Stimulated activated naive CD8-positive, alpha-beta T cell treated with anti-CD3 and anti-CD28 coated beads, Interleukin-15, Interleukin-2, amounts not matched to agents 100 ng/mL and 50 ng/mL, for 24 hours (primary cell): ENCODE measurements around the gene TAF7.
"Not testable (repeated sequence)": the region's sequence is repeated elsewhere in the genome, so short reads cannot be mapped to it uniquely, and the experiment has no call there.

Source experiments
- H3K27ac Mint-ChIP-seq: one replicate; pipeline ENCODE4 v1.8.0; 2021; ENCODE audit warnings: mild to moderate bottlenecking, mixed read lengths
- H3K27me3 Mint-ChIP-seq: one replicate; pipeline ENCODE4 v1.8.0; 2021; ENCODE audit warnings: mixed read lengths
- H3K36me3 Mint-ChIP-seq: one replicate; pipeline ENCODE4 v1.8.0; 2021; ENCODE audit warnings: low read depth, mixed read lengths
- H3K4me1 Mint-ChIP-seq: one replicate; pipeline ENCODE4 v1.8.0; 2021; ENCODE audit warnings: low read depth, mixed read lengths
- H3K4me3 Mint-ChIP-seq: one replicate; pipeline ENCODE4 v1.8.0; 2021; ENCODE audit warnings: mild to moderate bottlenecking, mixed read lengths
- H3K9me3 Mint-ChIP-seq: one replicate; pipeline ENCODE4 v1.8.0; 2021; ENCODE audit warnings: mixed read lengths

The TAF7 gene

DNA sequence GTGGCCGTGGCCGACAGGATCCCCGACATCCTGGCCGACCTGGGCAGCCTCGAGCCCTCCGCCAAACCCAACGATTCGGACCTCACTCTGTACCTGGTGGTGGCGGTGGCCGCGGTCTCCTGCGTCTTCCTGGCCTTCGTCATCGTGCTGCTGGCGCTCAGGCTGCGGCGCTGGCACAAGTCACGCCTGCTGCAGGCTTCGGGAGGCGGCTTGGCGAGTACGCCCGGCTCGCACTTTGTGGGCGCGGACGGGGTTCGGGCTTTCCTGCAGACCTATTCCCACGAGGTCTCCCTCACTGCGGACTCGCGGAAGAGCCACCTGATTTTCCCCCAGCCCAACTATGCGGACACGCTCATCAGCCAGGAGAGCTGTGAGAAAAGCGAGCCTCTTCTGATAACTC lies 25.4 kb upstream of the TAF7 start:
- not testable (repeated sequence) for H3K4me3 Mint-ChIP-seq, H3K27ac Mint-ChIP-seq, H3K4me1 Mint-ChIP-seq
- peaks cover 38% of the 10 kb centered on the region for H3K9me3 Mint-ChIP-seq
- peaks cover 84% of the 10 kb centered on the region for H3K27me3 Mint-ChIP-seq
- peaks cover 21% of the 10 kb centered on the region for H3K36me3 Mint-ChIP-seq

DNA sequence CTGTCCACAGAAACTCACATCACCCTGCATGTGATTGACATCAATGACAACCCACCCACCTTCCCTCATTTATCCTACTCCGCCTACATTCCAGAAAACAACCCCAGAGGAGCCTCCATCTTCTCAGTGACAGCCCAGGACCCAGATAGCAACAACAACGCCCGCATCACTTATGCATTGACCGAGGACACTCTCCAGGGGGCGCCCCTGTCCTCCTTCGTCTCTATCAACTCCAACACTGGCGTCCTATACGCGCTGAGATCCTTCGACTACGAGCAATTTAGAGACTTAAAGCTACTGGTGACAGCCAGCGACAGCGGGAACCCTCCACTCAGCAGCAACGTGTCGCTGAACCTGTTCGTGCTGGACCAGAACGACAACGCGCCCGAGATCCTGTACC lies 24.7 kb upstream of the TAF7 start:
- peaks cover 81% of the 10 kb centered on the region for H3K27me3 Mint-ChIP-seq
- no peak overlapping the region for H3K27ac Mint-ChIP-seq
- peaks cover 20% of the 10 kb centered on the region for H3K36me3 Mint-ChIP-seq
- H3K4me1 Mint-ChIP-seq = no peaks in the 10 kb centered on the region
- H3K4me3 Mint-ChIP-seq = no peak overlapping the region
- H3K9me3 Mint-ChIP-seq = peaks cover 35% of the 10 kb centered on the region

DNA sequence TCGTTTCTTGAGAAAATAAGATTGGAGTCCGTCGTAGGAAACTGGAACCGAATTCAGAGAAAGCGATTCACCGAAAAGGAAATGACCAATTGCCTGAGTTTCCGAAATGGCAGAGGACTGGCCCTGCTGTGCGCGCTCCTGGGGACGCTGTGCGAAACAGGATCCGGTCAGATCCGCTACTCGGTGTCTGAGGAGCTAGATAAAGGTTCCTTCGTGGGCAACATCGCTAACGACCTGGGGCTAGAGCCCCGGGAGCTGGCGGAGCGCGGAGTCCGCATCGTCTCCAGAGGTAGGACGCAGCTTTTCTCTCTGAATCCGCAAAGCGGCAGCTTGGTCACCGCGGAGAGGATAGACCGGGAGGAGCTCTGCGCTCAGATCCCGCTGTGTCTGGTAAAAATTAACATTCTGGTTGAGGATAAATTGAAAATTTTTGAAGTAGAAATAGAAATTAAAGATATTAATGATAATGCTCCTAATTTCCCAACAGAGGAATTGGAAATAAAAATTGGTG lies 23.4 kb upstream of the TAF7 start:
- no peak overlapping the region for H3K27ac Mint-ChIP-seq
- peaks cover 81% of the 10 kb centered on the region for H3K27me3 Mint-ChIP-seq
- H3K36me3 Mint-ChIP-seq = peaks cover 22% of the 10 kb centered on the region
- H3K9me3 Mint-ChIP-seq = peaks cover 38% of the 10 kb centered on the region
- H3K4me1 Mint-ChIP-seq = no peaks in the 10 kb centered on the region
- H3K4me3 Mint-ChIP-seq = peak overlapping the region; percentile 39

DNA sequence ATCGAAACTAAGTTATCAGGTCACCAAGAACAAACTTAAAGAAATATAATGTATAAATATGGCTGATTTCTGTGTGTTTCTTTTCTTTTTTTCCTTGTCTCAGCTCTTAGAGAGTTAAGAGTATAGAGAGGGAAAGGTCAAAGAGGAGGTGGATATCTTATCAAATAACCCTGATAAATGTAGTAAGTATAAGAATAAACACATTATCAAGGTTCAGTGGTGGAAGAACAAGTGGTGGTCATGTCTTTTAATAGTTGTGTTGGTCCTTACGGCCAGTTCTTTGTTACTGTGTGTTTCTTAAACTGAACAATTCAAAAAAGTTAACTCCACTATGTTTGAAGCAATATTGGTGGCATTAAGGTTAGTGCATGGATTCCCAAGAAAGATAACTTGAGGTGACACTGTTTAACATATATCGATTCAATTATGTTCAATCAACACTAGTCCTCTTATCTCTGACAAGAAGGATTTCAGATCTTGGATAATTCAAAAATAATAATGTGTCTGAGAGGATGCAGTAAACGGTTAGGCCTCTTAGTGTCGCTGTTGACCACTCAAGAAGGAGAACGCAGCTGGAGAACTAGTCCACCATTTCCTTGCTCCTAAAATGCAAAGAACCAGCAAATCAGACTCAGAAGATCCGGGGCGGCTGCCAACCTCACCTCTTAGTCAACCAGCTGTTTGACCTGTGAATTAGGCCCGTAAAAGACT lies 22.8 kb upstream of the TAF7 start, which contains the start of gene PCDHGA3:
Gene PCDHGA3, plus strand, starts transcription at position 588 of the 711 bp plus-strand sequence. CDS start 205 bp downstream, outside the sequence.
- Mint-ChIP-seq H3K4me3 (peak within 1 kb of the TSS; percentile 39), H3K27ac (no peak within 1 kb of the TSS), H3K4me1 (no peaks in the 10 kb centered on the region), H3K36me3 (peaks cover 26% of the 10 kb centered on the region), H3K27me3 (peaks cover 81% of the 10 kb centered on the region), H3K9me3 (peaks cover 34% of the 10 kb centered on the region)

DNA sequence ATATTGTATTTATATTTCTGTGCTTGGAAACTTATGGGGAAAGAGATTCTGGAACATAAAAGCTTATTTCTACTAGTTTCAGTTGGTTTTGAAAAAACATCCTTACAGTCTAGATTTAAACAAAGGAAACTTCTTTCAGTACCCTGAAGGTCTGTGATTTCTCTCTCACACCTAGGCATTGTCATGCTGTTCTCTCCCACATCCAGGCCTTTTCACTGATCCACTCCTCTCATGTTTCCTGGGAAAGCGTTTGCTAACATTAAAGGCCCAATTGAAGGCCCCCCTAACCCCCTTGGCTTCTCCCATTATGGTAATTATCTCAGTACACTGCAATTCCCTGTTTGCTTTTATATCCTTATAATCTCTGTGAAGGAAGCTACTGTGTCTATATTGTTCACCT lies 22.2 kb upstream of the TAF7 start:
- Mint-ChIP-seq H3K4me1 (no peaks in the 10 kb centered on the region), H3K36me3 (peaks cover 32% of the 10 kb centered on the region), H3K9me3 (peaks cover 40% of the 10 kb centered on the region), H3K4me3 (no peak overlapping the region), H3K27me3 (peaks cover 83% of the 10 kb centered on the region), H3K27ac (no peak overlapping the region)

DNA sequence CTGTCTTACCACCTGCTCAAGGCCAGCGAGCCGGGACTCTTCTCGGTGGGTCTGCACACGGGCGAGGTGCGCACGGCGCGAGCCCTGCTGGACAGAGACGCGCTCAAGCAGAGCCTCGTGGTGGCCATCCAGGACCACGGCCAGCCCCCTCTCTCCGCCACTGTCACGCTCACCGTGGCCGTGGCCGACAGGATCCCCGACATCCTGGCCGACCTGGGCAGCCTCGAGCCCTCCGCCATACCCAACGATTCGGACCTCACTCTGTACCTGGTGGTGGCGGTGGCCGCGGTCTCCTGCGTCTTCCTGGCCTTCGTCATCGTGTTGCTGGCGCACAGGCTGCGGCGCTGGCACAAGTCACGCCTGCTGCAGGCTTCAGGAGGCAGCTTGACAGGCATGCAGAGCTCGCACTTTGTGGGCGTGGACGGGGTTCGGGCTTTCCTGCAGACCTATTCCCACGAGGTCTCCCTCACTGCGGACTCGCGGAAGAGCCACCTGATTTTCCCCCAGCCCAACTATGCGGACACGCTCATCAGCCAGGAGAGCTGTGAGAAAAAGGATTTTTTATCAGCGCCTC lies 20.3 kb upstream of the TAF7 start:
- Mint-ChIP-seq H3K27me3 (peaks cover 87% of the 10 kb centered on the region), H3K36me3 (peaks cover 31% of the 10 kb centered on the region), H3K9me3 (peaks cover 39% of the 10 kb centered on the region)
- H3K4me3 Mint-ChIP-seq, H3K4me1 Mint-ChIP-seq, H3K27ac Mint-ChIP-seq: not testable (repeated sequence)

DNA sequence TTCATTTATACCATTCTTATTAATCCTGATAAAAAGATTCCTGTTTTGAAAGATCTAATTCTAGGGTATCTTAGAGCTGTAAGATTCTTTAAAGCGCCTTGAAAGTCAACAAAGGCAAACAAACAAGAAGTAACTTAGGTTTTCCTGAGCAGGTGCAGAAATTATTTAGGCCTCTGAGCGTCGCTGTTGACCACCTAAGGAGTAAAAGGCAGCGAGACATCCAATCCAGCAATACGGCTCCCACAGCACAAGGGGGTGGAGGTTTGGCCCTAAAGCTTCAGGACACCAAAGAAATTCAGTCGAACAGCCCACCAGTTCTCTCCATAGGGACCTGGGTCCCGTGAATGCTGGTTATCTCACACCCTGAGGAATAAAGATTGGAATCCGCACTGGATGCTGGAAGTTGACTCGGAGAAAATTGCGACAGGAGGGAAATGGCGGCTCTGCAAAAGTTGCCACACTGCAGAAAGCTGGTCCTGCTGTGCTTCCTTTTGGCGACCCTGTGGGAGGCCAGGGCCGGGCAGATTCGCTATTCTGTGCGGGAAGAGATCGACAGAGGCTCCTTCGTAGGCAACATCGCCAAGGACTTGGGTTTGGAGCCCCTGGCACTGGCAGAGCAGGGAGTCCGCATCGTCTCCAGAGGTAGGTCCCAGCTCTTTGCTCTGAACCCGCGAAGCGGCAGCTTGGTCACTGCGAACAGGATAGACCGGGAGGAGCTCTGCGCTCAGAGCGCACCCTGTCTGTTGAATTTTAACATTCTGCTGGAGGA lies 18.1 kb upstream of the TAF7 start, which contains the start of gene PCDHGA2:
Gene PCDHGA2, plus strand, starts transcription at position 223 of the 769 bp plus-strand sequence.
- no peaks in the 10 kb centered on the region for H3K4me1 Mint-ChIP-seq
- H3K36me3 Mint-ChIP-seq = peaks cover 28% of the 10 kb centered on the region
- peaks cover 42% of the 10 kb centered on the region for H3K9me3 Mint-ChIP-seq
- peaks cover 94% of the 10 kb centered on the region for H3K27me3 Mint-ChIP-seq
- H3K4me3 Mint-ChIP-seq = no peak within 1 kb of the TSS
- H3K27ac Mint-ChIP-seq = no peak within 1 kb of the TSS

DNA sequence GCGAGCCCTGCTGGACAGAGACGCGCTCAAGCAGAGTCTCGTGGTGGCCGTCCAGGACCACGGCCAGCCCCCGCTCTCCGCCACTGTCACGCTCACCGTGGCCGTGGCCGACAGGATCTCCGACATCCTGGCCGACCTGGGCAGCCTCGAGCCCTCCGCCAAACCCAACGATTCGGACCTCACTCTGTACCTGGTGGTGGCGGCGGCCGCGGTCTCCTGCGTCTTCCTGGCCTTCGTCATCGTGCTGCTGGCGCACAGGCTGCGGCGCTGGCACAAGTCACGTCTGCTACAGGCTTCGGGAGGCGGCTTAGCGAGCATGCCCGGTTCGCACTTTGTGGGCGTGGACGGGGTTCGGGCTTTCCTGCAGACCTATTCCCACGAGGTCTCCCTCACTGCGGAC lies 12.0 kb upstream of the TAF7 start:
- not testable (repeated sequence) for H3K4me1 Mint-ChIP-seq, H3K27ac Mint-ChIP-seq, H3K4me3 Mint-ChIP-seq
- Mint-ChIP-seq H3K9me3 (peaks cover 33% of the 10 kb centered on the region), H3K36me3 (peaks cover 27% of the 10 kb centered on the region), H3K27me3 (peaks cover 89% of the 10 kb centered on the region)

DNA sequence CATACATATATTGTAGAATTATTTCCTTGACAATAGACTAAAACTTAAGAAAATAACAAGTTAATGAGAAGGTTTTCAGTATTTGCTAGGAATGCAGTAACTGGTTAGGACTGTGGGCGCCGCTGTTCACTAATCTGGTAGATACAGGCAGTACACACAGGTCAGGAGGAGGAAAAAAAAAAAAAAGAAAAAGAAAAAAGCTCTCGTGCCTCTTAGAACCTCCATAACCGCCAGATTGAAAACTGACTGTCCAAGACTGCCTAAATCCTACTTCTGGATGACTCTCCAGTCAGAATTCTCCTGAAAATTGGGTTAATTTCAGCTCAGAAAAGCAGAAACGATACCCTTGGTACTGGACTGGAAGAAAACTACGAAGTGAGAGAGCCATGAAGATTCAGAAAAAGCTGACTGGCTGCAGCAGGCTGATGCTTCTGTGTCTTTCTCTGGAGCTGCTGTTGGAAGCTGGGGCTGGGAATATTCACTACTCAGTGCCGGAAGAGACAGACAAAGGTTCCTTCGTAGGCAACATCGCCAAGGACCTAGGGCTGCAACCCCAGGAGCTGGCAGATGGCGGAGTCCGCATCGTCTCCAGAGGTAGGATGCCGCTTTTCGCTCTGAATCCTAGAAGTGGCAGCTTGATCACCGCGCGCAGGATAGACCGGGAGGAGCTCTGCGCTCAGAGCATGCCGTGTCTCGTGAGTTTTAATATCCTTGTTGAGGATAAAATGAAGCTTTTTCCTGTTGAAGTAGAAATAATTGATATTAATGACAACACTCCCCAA lies 9.9 kb upstream of the TAF7 start, which contains the start of gene PCDHGA1:
Gene PCDHGA1, plus strand, starts transcription at position 216 of the 782 bp plus-strand sequence.
- Mint-ChIP-seq H3K4me1 (peaks cover 6% of the 10 kb centered on the region), H3K9me3 (peaks cover 34% of the 10 kb centered on the region), H3K27ac (no peak within 1 kb of the TSS), H3K4me3 (no peak within 1 kb of the TSS), H3K36me3 (peaks cover 36% of the 10 kb centered on the region), H3K27me3 (peaks cover 81% of the 10 kb centered on the region)

DNA sequence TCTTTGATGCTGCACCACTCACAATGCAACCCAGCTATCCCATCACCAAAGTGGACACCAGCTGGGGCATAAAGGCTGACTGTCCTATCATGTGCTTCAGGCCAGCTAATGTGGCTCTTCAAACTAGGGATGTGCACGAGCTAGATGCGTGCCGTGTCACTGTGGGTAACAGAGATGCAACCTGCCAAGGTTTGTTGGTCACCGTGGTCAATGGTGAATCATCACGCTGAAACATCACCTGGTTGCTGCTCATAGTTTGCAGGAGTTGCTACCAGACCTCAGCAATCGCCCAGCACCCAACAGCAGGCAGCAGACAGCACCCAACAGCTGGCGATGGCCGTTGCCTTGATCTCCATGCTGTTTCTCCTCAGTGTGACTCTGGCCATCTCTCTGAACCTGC lies 7.6 kb upstream of the TAF7 start:
- Mint-ChIP-seq H3K27ac (no peak overlapping the region), H3K4me3 (no peak overlapping the region), H3K27me3 (peaks cover 59% of the 10 kb centered on the region), H3K36me3 (peaks cover 32% of the 10 kb centered on the region), H3K4me1 (peaks cover 6% of the 10 kb centered on the region), H3K9me3 (peaks cover 23% of the 10 kb centered on the region)

DNA sequence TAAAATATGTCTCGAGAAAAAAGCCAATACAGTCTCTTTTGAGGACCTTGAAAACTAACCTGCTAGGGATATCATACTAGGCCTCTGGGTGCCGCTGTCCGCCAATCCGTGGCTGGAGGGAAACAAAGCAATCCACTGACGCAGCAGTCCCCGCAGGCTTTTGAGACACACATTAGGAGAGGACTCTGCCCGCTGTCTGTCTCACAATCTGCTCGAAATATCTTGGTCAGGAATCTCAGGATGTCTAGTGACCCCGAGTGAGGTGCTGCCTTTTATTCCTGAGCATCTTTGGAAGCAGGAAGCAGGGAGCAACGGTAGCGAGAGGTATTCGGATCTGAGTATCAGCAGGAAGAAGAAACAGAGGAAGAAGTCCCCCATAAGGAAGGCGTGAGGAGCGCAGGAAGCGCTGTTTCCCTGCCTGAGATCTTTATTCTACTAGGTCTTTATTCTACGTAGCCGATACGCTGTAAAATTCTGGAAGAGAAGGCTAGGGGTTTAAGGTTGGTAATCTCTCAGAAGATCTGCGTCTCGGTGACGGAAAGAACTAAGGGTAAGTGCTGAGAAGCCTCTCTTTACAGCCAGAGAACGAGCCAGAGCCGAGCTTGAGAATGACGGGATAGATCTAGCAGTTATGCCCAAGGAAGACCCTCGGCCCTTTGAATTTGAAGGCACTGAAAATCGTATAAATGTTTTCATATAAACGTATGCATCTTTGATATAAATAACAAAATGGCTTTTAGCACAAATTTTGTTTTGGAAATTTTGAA lies 5.7 kb upstream of the TAF7 start:
- peak overlapping the region; percentile 87 for H3K4me3 Mint-ChIP-seq
- peaks cover 35% of the 10 kb centered on the region for H3K36me3 Mint-ChIP-seq
- peaks cover 15% of the 10 kb centered on the region for H3K4me1 Mint-ChIP-seq
- H3K27me3 Mint-ChIP-seq = peaks cover 43% of the 10 kb centered on the region
- peak overlapping the region; percentile 80 for H3K27ac Mint-ChIP-seq
- peaks cover 23% of the 10 kb centered on the region for H3K9me3 Mint-ChIP-seq

DNA sequence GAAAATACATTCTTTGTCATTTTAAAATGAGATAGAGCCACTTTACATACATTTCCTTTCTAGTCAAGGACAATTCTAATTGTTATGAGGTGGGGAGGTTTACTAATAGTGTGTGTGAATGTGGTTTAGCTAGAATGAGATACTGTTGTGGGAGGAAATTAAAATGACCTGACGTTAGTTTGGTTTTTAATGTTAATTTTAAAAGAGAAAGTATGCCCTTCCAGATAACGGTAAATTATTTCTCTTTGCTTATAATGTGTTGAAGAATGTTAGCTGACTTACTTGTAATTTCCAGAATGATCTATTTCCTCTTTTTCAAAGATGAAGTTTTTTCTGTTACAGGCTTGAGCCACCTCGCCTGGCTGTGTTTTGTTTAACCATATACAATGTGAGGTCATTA lies 1.7 kb upstream of the TAF7 start:
- peaks cover 65% of the 10 kb centered on the region for H3K36me3 Mint-ChIP-seq
- peaks cover 36% of the 10 kb centered on the region for H3K9me3 Mint-ChIP-seq
- no peak overlapping the region for H3K4me3 Mint-ChIP-seq
- peaks cover 44% of the 10 kb centered on the region for H3K4me1 Mint-ChIP-seq
- peaks cover 10% of the 10 kb centered on the region for H3K27me3 Mint-ChIP-seq
- no peak overlapping the region for H3K27ac Mint-ChIP-seq

DNA sequence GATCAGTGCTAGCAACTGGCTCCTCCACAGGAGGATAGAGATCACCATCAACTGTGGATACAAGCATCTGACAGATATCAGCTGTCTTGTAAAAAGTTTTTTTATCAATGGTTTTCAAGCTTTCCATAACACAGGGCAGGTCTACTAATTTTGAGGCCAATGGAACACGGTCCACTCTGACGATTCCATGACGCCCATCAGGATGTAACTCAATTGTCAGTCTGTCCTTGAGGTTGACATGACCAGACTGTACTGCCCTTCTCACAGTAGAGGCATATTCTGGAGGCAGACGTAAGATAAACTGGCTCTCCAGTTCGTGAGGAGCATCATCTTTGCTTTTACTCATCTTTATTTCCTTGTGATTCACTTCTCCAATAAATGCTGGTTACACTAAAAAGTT lies 885 bp downstream of the TAF7 start:
- Mint-ChIP-seq H3K9me3 (peaks cover 42% of the 10 kb centered on the region), H3K27me3 (no peaks in the 10 kb centered on the region), H3K36me3 (peaks cover 75% of the 10 kb centered on the region), H3K4me3 (peak overlapping the region; percentile 98), H3K27ac (no peak overlapping the region), H3K4me1 (peaks cover 38% of the 10 kb centered on the region)

DNA sequence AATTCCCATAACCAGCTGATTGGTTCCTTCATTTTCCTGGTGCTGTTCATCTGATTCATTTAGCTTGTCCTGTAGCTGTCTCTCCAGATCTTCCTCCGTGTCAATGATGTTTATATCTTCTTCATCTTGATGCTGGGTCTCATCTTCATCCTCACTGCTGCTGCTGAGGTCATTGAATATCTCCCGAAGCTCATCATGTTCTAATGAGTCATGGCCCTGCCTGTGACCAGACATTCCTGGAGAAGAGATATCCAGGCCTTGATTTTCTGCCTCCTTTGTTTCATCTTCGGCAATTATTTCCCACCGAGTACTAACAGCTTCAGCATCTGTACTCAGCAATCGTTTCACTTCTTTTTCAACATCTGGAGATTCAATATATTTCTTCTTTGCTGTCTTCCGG lies 1.4 kb downstream of the TAF7 start:
- peak overlapping the region; percentile 98 for H3K4me3 Mint-ChIP-seq
- H3K27me3 Mint-ChIP-seq = no peaks in the 10 kb centered on the region
- H3K9me3 Mint-ChIP-seq = peaks cover 42% of the 10 kb centered on the region
- H3K27ac Mint-ChIP-seq = no peak overlapping the region
- peaks cover 75% of the 10 kb centered on the region for H3K36me3 Mint-ChIP-seq
- peaks cover 38% of the 10 kb centered on the region for H3K4me1 Mint-ChIP-seq
